HEK293 (cell line): ENCODE data around the gene ENTREP3.

Experiments
- CTCF ChIA-PET: fragments of 350-600 bp; formaldehyde crosslinking; extraction: SDS; loops from one replicate; lab custom pipeline; 2021; ENCODE audit warnings: antibody characterized with exemption; lab: Yijun Ruan, JAX
- POLR2A ChIA-PET: fragments of 300-600 bp; formaldehyde crosslinking; extraction: SDS; loops from one replicate; lab custom pipeline; 2020; ENCODE audit warnings: antibody characterized with exemption, inconsistent platforms; lab: Yijun Ruan, JAX
- H3K27ac ChIP-seq: fragments of 200-500 bp; sonication (Bioruptor generic); 2 replicates; pipeline ENCODE4 v1.5.1; 2014; ENCODE audit warnings: low read depth, low read length, control low read depth, inconsistent platforms; ENCODE audit errors: extremely low read depth
- H3K36me3 ChIP-seq, 2 experiments: fragments of 200-500 bp in 1 of 2; sonication (Bioruptor generic) in 1 of 2; 1 replicate in 1 of 2; 2 replicates in 1 of 2; pipeline ENCODE4 v1.5.1; 2014 to 2017; ENCODE audit warnings: inconsistent platforms in 2 of 2, low read length in 2 of 2; ENCODE audit not compliant: control insufficient read depth in 2 of 2, insufficient read depth in 1 of 2
- H3K4me1 ChIP-seq: fragments of 200-500 bp; sonication (Bioruptor generic); 2 replicates; pipeline ENCODE4 v1.5.1; 2014; ENCODE audit warnings: mild to moderate bottlenecking, low read length, inconsistent platforms; ENCODE audit not compliant: control insufficient read depth, insufficient read depth
- H3K4me3 ChIP-seq: 2 replicates; pipeline ENCODE4 v1.5.1; 2011; ENCODE audit warnings: low read depth, mild to moderate bottlenecking, control low read depth, low read length, moderate library complexity
- H3K9me3 ChIP-seq: fragments of 200-500 bp; sonication (Bioruptor generic); 2 replicates; pipeline ENCODE4 v1.5.1; 2014; ENCODE audit warnings: low read depth, low read length, inconsistent platforms; ENCODE audit not compliant: control insufficient read depth, insufficient read depth
- ATF2 ChIP-seq: fragments of 450-650 bp; formaldehyde crosslinking; IDR thresholded peaks from 2 replicates; pipeline ENCODE4 v1.5.1; 2016; ENCODE audit warnings: missing biosample characterization, missing genetic modification characterization, low read depth
- HOXA7 ChIP-seq: sonication (generic); formaldehyde crosslinking; IDR thresholded peaks from 2 replicates; pipeline ENCODE4 v1.8.1; 2022; ENCODE audit warnings: missing genetic modification reagents, borderline replicate concordance
- PATZ1 ChIP-seq: fragments of 450-650 bp; formaldehyde crosslinking; IDR thresholded peaks from 2 replicates; pipeline ENCODE4 v1.5.1; 2016; ENCODE audit warnings: missing biosample characterization, missing genetic modification characterization
- PBX3 ChIP-seq: sonication (generic); formaldehyde crosslinking; IDR thresholded peaks from 2 replicates; pipeline ENCODE4 v1.8.1; 2022; ENCODE audit warnings: mild to moderate bottlenecking, moderate library complexity, missing genetic modification reagents
- TSHZ1 ChIP-seq: fragments of 450-650 bp; formaldehyde crosslinking; IDR thresholded peaks from 2 replicates; pipeline ENCODE4 v1.5.1; 2016; ENCODE audit warnings: missing biosample characterization, missing genetic modification characterization, borderline replicate concordance
- ZNF155 ChIP-seq: fragments of 450-650 bp; formaldehyde crosslinking; IDR thresholded peaks from 2 replicates; pipeline ENCODE4 v1.5.1; 2016; ENCODE audit warnings: missing biosample characterization, missing genetic modification characterization
- ZNF2 ChIP-seq: fragments of 450-650 bp; formaldehyde crosslinking; IDR thresholded peaks from 2 replicates; pipeline ENCODE4 v1.5.1; 2016; ENCODE audit warnings: missing biosample characterization, missing genetic modification characterization
- ZNF324 ChIP-seq: fragments of 450-650 bp; formaldehyde crosslinking; IDR thresholded peaks from 2 replicates; pipeline ENCODE4 v1.5.1; 2016; ENCODE audit warnings: missing biosample characterization, missing genetic modification characterization
- ZNF37A ChIP-seq: fragments of 450-650 bp; IDR thresholded peaks from 2 replicates; pipeline ENCODE4 v1.5.1; 2018; ENCODE audit warnings: missing biosample characterization, missing genetic modification characterization
- ZNF398 ChIP-seq: fragments of 450-650 bp; formaldehyde crosslinking; IDR thresholded peaks from 2 replicates; pipeline ENCODE4 v1.5.1; 2017; ENCODE audit warnings: missing biosample characterization, missing genetic modification characterization
- ZNF639 ChIP-seq: fragments of 450-650 bp; formaldehyde crosslinking; IDR thresholded peaks from 2 replicates; pipeline ENCODE4 v1.5.1; 2016; ENCODE audit warnings: missing biosample characterization, missing genetic modification characterization

The ENTREP3 gene

GRCh38 chr1:155269381-155269780 is 14.1 kb upstream of the ENTREP3 start (continued):
- TF ChIP-seq PATZ1 (tag by site-specific recombination) (no peak), HOXA7 (CRISPR knock-in tag) (no peak)

GRCh38 chr1:155268630-155269029 is 13.3 kb upstream of the ENTREP3 start:
- POLR2A ChIA-PET: interaction anchor here (0.7 kb wide), 1 partner anchor 8 kb away, joined by 3 read pairs; the partner anchor contains the start of gene HCN3
- no peak for TF ChIP-seq ZNF155 (tag by site-specific recombination)
- TF ChIP-seq, all 188 proteins: peak for 0
- H3K4me3 ChIP-seq: no peak overlapping the region
- peaks cover 36 to 85% of the 10 kb centered on the region in 2 experiments for H3K36me3 ChIP-seq
- H3K9me3 ChIP-seq: no peaks in the 10 kb centered on the region
- CTCF ChIA-PET: interaction anchor here (1.5 kb wide), 1 partner anchor 18 kb away, joined by 5 read pairs; no protein-coding TSS in a partner anchor
- H3K4me1 ChIP-seq: no peaks in the 10 kb centered on the region
- H3K27ac ChIP-seq: no peak overlapping the region

GRCh38 chr1:155267373-155267772 is 12.1 kb upstream of the ENTREP3 start:
- H3K27ac ChIP-seq: no peak overlapping the region
- POLR2A ChIA-PET: interaction anchor here (0.6 to 1.0 kb wide), 2 partner anchors 16 to 41 kb away, joined by 3 read pairs; no protein-coding TSS in a partner anchor

More at GRCh38 chr1:155267373-155267772, 12.1 kb upstream of the ENTREP3 start:
- TF ChIP-seq ZNF324 (tag by site-specific recombination) (no peak), ZNF398 (tag by site-specific recombination) (no peak), PATZ1 (tag by site-specific recombination) (no peak), PBX3 (CRISPR knock-in tag) (no peak), ZNF639 (no peak), ATF2 (no peak), TSHZ1 (tag by site-specific recombination) (no peak), ZNF37A (tag by site-specific recombination) (no peak), ZNF2 (tag by site-specific recombination) (no peak)
- no peak overlapping the region for H3K4me3 ChIP-seq
- no peaks in the 10 kb centered on the region for H3K4me1 ChIP-seq
- H3K9me3 ChIP-seq: no peaks in the 10 kb centered on the region
- H3K36me3 ChIP-seq: peaks cover 36 to 94% of the 10 kb centered on the region in 2 experiments
- CTCF ChIA-PET: interaction anchor here (0.6 to 2.1 kb wide), 5 partner anchors 10 to 1790 kb away, joined by 3 to 20 read pairs (median 3); partner anchors contain the start of genes ENTREP3 and HCN3
